CD8-positive, alpha-beta memory T cell (primary cell): Measurements from ENCODE around the gene CREB3. TPM values are rescaled to one million over a fixed set of nuclear protein-coding genes. Genes with fewer than 3 reads are reported as not detected.

Experiments used
- CTCF ChIA-PET: fragments of 350-600 bp; sonication (Branson Sonifier 250); formaldehyde crosslinking; loops from one replicate; lab custom pipeline; 2021; ENCODE audit warnings: antibody characterized with exemption; lab: Charles Lee
- POLR2A ChIA-PET: fragments of 350-600 bp; sonication (Branson Sonifier 250); formaldehyde crosslinking; loops from one replicate; lab custom pipeline; 2021; ENCODE audit warnings: antibody characterized with exemption; lab: Charles Lee
- DNase-seq, 5 donors: peaks; one replicate each; pipeline versions ENCODE4 v3.0.0 to v3.0.0-alpha.2; 2020 to 2022; ENCODE audit warnings: mixed read lengths in 1 of 5
- H3K27ac ChIP-seq: one replicate; pipeline ENCODE4 v1.7.0; 2013; ENCODE audit warnings: low read depth, mild to moderate bottlenecking, low read length, moderate library complexity
- H3K27me3 ChIP-seq: 2 replicates; pipeline ENCODE4 v1.7.0; 2013; ENCODE audit warnings: low read length, mild to moderate bottlenecking; ENCODE audit not compliant: insufficient read depth, poor library complexity, severe bottlenecking
- H3K36me3 ChIP-seq: 2 replicates; pipeline ENCODE4 v1.7.0; 2013; ENCODE audit warnings: mild to moderate bottlenecking, low read length, moderate library complexity; ENCODE audit not compliant: insufficient read depth
- H3K4me1 ChIP-seq: 2 replicates; pipeline ENCODE4 v1.7.0; 2013; ENCODE audit warnings: mild to moderate bottlenecking, low read length, moderate library complexity; ENCODE audit not compliant: insufficient read depth
- H3K4me3 ChIP-seq: 2 replicates; pipeline ENCODE4 v1.7.0; 2013; ENCODE audit warnings: mild to moderate bottlenecking, low read length
- H3K9me3 ChIP-seq: 2 replicates; pipeline ENCODE4 v1.7.0; 2013; ENCODE audit warnings: mild to moderate bottlenecking, low read length
- H3K27ac Mint-ChIP-seq, 8 donors: one replicate each; pipeline ENCODE4 v1.8.0; 2020 to 2021; ENCODE audit warnings: mixed read lengths in 8 of 8, mild to moderate bottlenecking in 6 of 8, inconsistent platforms in 3 of 8, moderate library complexity in 3 of 8
- H3K27me3 Mint-ChIP-seq, 2 donors: one replicate each; pipeline ENCODE4 v1.8.0; 2020 to 2021; ENCODE audit warnings: mixed read lengths in 2 of 2, mild to moderate bottlenecking in 1 of 2, moderate library complexity in 1 of 2
- H3K36me3 Mint-ChIP-seq, 3 donors: one replicate each; pipeline ENCODE4 v1.8.0; 2020 to 2021; ENCODE audit warnings: mixed read lengths in 3 of 3, inconsistent platforms in 1 of 3, mild to moderate bottlenecking in 1 of 3
- H3K4me1 Mint-ChIP-seq, 3 donors: one replicate each; pipeline ENCODE4 v1.8.0; 2020 to 2021; ENCODE audit warnings: mixed read lengths in 3 of 3, inconsistent platforms in 1 of 3, mild to moderate bottlenecking in 1 of 3
- H3K4me3 Mint-ChIP-seq, 7 donors: one replicate each; pipeline ENCODE4 v1.8.0; 2020 to 2021; ENCODE audit warnings: mixed read lengths in 7 of 7, mild to moderate bottlenecking in 6 of 7, moderate library complexity in 4 of 7, inconsistent platforms in 2 of 7
- H3K9me3 Mint-ChIP-seq, 5 donors: one replicate each; pipeline ENCODE4 v1.8.0; 2020 to 2022; ENCODE audit warnings: mixed read lengths in 5 of 5, mild to moderate bottlenecking in 3 of 5, moderate library complexity in 2 of 5, inconsistent platforms in 1 of 5
- polyA plus RNA-seq: library from polyadenylated mRNA; unstranded; fragments of 300-500 nt; fragmentation: Illumina TruSeq; gene quantifications from one replicate; pipeline ENCODE4 v1.2.3, GENCODE V29; 2021
- total RNA-seq, 2 experiments: library from RNA; stranded (reverse); gene quantifications; one replicate each; pipeline ENCODE4 v1.2.3, GENCODE V29; 2021

The CREB3 gene
- total and polyA plus RNA-seq, 3 experiments from 2014 or later = 38.0 to 53.6 (median 38.6) TPM

GRCh38 chr9:35743452-35743851, 11.0 kb downstream of the CREB3 start:
- ChIA-PET CTCF (interaction anchor here (0.6 to 1.9 kb wide), 5 partner anchors 10 to 47 kb away, joined by 3 to 5 read pairs (median 3); partner anchors contain the start of gene TLN1), POLR2A (no interaction called here)
- H3K9me3 ChIP-seq = no peaks in the 10 kb centered on the region
- no peak overlapping the region for H3K27ac ChIP-seq
- Mint-ChIP-seq H3K27me3 (no peaks in the 10 kb centered on the region), H3K9me3 (no peaks in the 10 kb centered on the region), H3K4me1 (peaks cover 44 to 55% (median 52%) of the 10 kb centered on the region in 3 donors), H3K4me3 (no peak overlapping the region), H3K36me3 (peaks cover 5 to 69% (median 21%) of the 10 kb centered on the region in 3 donors), H3K27ac (peak overlapping the region in 3 of 8 donors; percentile 17 to 72 (median 22))
- DNase-seq = no peak
- H3K4me3 ChIP-seq = no peak overlapping the region
- H3K27me3 ChIP-seq = no peaks in the 10 kb centered on the region
- H3K4me1 ChIP-seq = peaks cover 35% of the 10 kb centered on the region
- H3K36me3 ChIP-seq = peaks cover 33% of the 10 kb centered on the region

GRCh38 chr9:35743880-35744518, 11.5 kb downstream of the CREB3 start:
- Mint-ChIP-seq H3K27me3 (no peaks in the 10 kb centered on the region), H3K27ac (peak overlapping the region in 1 of 8 donors; percentile 66), H3K36me3 (peaks cover 5 to 67% (median 18%) of the 10 kb centered on the region in 3 donors), H3K9me3 (no peaks in the 10 kb centered on the region), H3K4me3 (no peak overlapping the region), H3K4me1 (peaks cover 44 to 56% (median 53%) of the 10 kb centered on the region in 3 donors)
- Histone ChIP-seq H3K27ac (no peak overlapping the region), H3K9me3 (no peaks in the 10 kb centered on the region), H3K4me1 (peaks cover 35% of the 10 kb centered on the region), H3K4me3 (no peak overlapping the region), H3K27me3 (no peaks in the 10 kb centered on the region), H3K36me3 (peaks cover 27% of the 10 kb centered on the region)
- CTCF ChIA-PET = interaction anchor here (0.6 to 4.9 kb wide), 9 partner anchors 8 to 140 kb away, joined by 3 to 28 read pairs (median 4); partner anchors contain the start of genes MSMP, TESK1 and TLN1
- no peak for DNase-seq
- POLR2A ChIA-PET = interaction anchor here (0.6 kb wide), 1 partner anchor 82 kb away, joined by 3 read pairs; no protein-coding TSS in a partner anchor

- CTCF ChIA-PET = interaction anchor here (1.6 to 5.4 kb wide), 4 partner anchors 9 to 142 kb away, joined by 5 to 68 read pairs (median 30); partner anchors contain the start of genes CREB3, MSMP and TLN1
- no peaks in the 10 kb centered on the region for H3K9me3 Mint-ChIP-seq
- H3K4me1 ChIP-seq = peaks cover 43% of the 10 kb centered on the region
- peaks cover 53 to 70% (median 65%) of the 10 kb centered on the region in 3 donors for H3K4me1 Mint-ChIP-seq
- no peaks in the 10 kb centered on the region for H3K27me3 Mint-ChIP-seq
- H3K36me3 Mint-ChIP-seq = peaks cover 5 to 63% (median 12%) of the 10 kb centered on the region in 3 donors
- H3K36me3 ChIP-seq = peaks cover 19% of the 10 kb centered on the region
- no peak overlapping the region for H3K4me3 ChIP-seq
- H3K4me3 Mint-ChIP-seq = peak overlapping the region in 4 of 7 donors; percentile 19 to 89 (median 48)
- POLR2A ChIA-PET = interaction anchor here (0.7 kb wide), 1 partner anchor 11 kb away, joined by 6 read pairs; no protein-coding TSS in a partner anchor
- peak overlapping the region; percentile 4 to 87 (median 71) for H3K27ac Mint-ChIP-seq
- DNase-seq = no peak
- no peaks in the 10 kb centered on the region for H3K9me3 ChIP-seq
- H3K27ac ChIP-seq = no peak overlapping the region
- H3K27me3 ChIP-seq = no peaks in the 10 kb centered on the region
Observed at GRCh38 chr9:35745569-35745968, 13.1 kb downstream of the CREB3 start.

- peak overlapping the region in 6 of 8 donors; percentile 23 to 87 (median 66) for H3K27ac Mint-ChIP-seq
- peak overlapping the region; percentile 88 for H3K4me3 ChIP-seq
- peaks cover 43% of the 10 kb centered on the region for H3K4me1 ChIP-seq
- no peaks in the 10 kb centered on the region for H3K27me3 Mint-ChIP-seq
- peaks cover 50 to 73% (median 62%) of the 10 kb centered on the region in 3 donors for H3K4me1 Mint-ChIP-seq
- ChIA-PET CTCF (interaction anchor here (2.0 to 5.4 kb wide), 4 partner anchors 9 to 143 kb away, joined by 4 to 68 read pairs (median 30); partner anchors contain the start of genes CREB3, MSMP and TLN1), POLR2A (no interaction called here)
- no peaks in the 10 kb centered on the region for H3K27me3 ChIP-seq
- H3K27ac ChIP-seq = peak overlapping the region; percentile 27
- H3K36me3 ChIP-seq = peaks cover 29% of the 10 kb centered on the region
- H3K9me3 Mint-ChIP-seq = no peaks in the 10 kb centered on the region
- H3K4me3 Mint-ChIP-seq = peak overlapping the region; percentile 88 to 97 (median 91)
- H3K36me3 Mint-ChIP-seq = peaks cover 5 to 63% (median 12%) of the 10 kb centered on the region in 3 donors
- no peak for DNase-seq
- H3K9me3 ChIP-seq = no peaks in the 10 kb centered on the region
Observed at GRCh38 chr9:35746583-35746982, 14.1 kb downstream of the CREB3 start.

GRCh38 chr9:35748242-35748857, 15.9 kb downstream of the CREB3 start:
- Histone ChIP-seq H3K4me1 (peaks cover 38% of the 10 kb centered on the region), H3K27me3 (no peaks in the 10 kb centered on the region), H3K36me3 (peaks cover 42% of the 10 kb centered on the region), H3K27ac (peak overlapping the region; percentile 75), H3K9me3 (no peaks in the 10 kb centered on the region), H3K4me3 (peak overlapping the region; percentile 88)
- Mint-ChIP-seq H3K4me1 (peaks cover 38 to 67% (median 45%) of the 10 kb centered on the region in 3 donors), H3K27ac (peak overlapping the region; percentile 35 to 95 (median 86)), H3K27me3 (no peaks in the 10 kb centered on the region), H3K9me3 (no peaks in the 10 kb centered on the region), H3K36me3 (peaks cover 5 to 63% (median 11%) of the 10 kb centered on the region in 3 donors), H3K4me3 (peak overlapping the region; percentile 88 to 97 (median 91))
- ChIA-PET CTCF (interaction anchor here (0.6 to 5.4 kb wide), 16 partner anchors 7 to 145 kb away, joined by 3 to 68 read pairs (median 7); partner anchors contain the start of genes CCDC107, CREB3, MSMP and RMRP), POLR2A (interaction anchor here (0.8 to 3.4 kb wide), 8 partner anchors 9 to 676 kb away, joined by 3 to 45 read pairs (median 5); partner anchors contain the start of genes CREB3, TESK1, TLN1 and VCP)
- DNase-seq = no peak

GRCh38 chr9:35748858-35749514, 16.5 kb downstream of the CREB3 start, which contains the start of the genes GBA2 and RGP1:
TSS of gene GBA2 (minus strand) at chr9:35749228. CDS start at chr9:35748704, 524 bp downstream.
TSS of gene RGP1 (plus strand) at chr9:35749287. CDS start at chr9:35749756, 469 bp downstream.
- ChIA-PET POLR2A (interaction anchor here (0.8 to 3.4 kb wide), 8 partner anchors 11 to 677 kb away, joined by 3 to 45 read pairs (median 5); partner anchors contain the start of genes CREB3, TESK1, TLN1 and VCP), CTCF (interaction anchor here (0.6 to 5.4 kb wide), 14 partner anchors 6 to 145 kb away, joined by 3 to 68 read pairs (median 7); partner anchors contain the start of genes CCDC107, CREB3, MSMP and RMRP)
- H3K27me3 ChIP-seq = no peaks in the 10 kb centered on the region
- H3K4me3 ChIP-seq = peak within 1 kb of the TSS; percentile 88
- Mint-ChIP-seq H3K36me3 (peaks cover 5 to 63% (median 11%) of the 10 kb centered on the region in 3 donors), H3K9me3 (no peaks in the 10 kb centered on the region), H3K27ac (peak within 1 kb of the TSS; percentile 83 to 98 (median 93)), H3K4me3 (peak within 1 kb of the TSS; percentile 91 to 98 (median 96)), H3K27me3 (no peaks in the 10 kb centered on the region), H3K4me1 (peaks cover 36 to 67% (median 44%) of the 10 kb centered on the region in 3 donors)
- peak; percentile 59 to 79 (median 66) for DNase-seq
- peak within 1 kb of the TSS; percentile 75 for H3K27ac ChIP-seq
- H3K36me3 ChIP-seq = peaks cover 42% of the 10 kb centered on the region
- H3K9me3 ChIP-seq = no peaks in the 10 kb centered on the region
- H3K4me1 ChIP-seq = peaks cover 38% of the 10 kb centered on the region
